Mammary epithelial cell (primary cell): Measurements from ENCODE around the gene CCDC85C.

ENCODE experiments used
- CTCF ChIP-seq, 2 donors: IDR thresholded peaks in 1 of 2; conservative IDR thresholded peaks in 1 of 2; 2 replicates each; pipeline ENCODE4 v1.5.1; 2011 to 2012; ENCODE audit warnings: inconsistent platforms in 2 of 2, low read length in 2 of 2, mild to moderate bottlenecking in 2 of 2, control low read depth in 1 of 2, low read depth in 1 of 2; ENCODE audit not compliant: insufficient read depth in 1 of 2; ENCODE audit errors: extremely low read depth in 1 of 2
- EZH2 ChIP-seq: IDR thresholded peaks from 2 replicates; pipeline ENCODE4 v1.6.1; 2012; ENCODE audit warnings: low read length, inconsistent platforms, borderline replicate concordance

DNA sequence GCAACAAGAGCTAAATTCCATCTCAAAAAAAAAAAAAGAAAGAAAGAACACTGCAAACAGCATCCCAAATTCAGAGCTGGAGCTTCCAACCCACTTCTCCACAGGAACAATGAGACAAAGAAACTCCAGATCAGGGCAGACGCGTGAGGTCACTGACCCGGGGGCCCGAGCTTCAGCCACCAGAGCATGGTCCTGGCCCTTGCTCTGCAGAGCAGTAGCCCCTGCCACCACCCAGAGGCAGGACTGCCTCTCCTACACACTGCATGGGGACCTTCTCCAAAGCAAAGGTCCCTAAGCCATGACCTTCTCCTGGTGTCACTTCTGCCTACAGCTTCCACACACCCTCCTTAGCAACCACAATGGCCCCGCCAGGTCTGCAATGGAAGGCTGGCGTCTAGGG lies 69.7 kb downstream of the CCDC85C start:
- TF ChIP-seq CTCF (conservative IDR thresholded peaks at IDR 0.05 in 1 of 2, IDR thresholded peaks at IDR 0.05 in 1 of 2; ENCODE audit: extremely low read depth in 1 of 2, insufficient read depth in 1 of 2, low read depth in 1 of 2, low read length in 2 of 2): no peak
- no peak for TF ChIP-seq EZH2
